Measurements from ENCODE around the gene NF1.

NF1 gene

GRCh38 chr17:31299624-31300023 is 204.8 kb downstream of the NF1 start:
- no peak for DNase-seq

- DNase-seq = no peak
These were observed 212.9 kb downstream of the NF1 start for GRCh38 chr17:31307640-31308039.

GRCh38 chr17:31308372-31309334 is 213.9 kb downstream of the NF1 start:
- DNase-seq = no peak

- DNase-seq = no peak
These were observed 214.8 kb downstream of the NF1 start for GRCh38 chr17:31309556-31309955.

GRCh38 chr17:31310260-31310659 is 215.5 kb downstream of the NF1 start:
- DNase-seq = no peak

- DNase-seq = no peak
These were observed 216.1 kb downstream of the NF1 start for GRCh38 chr17:31310886-31311285.

- no peak for DNase-seq
These were observed 216.7 kb downstream of the NF1 start for GRCh38 chr17:31311526-31311925.

GRCh38 chr17:31312223-31312622 is 217.4 kb downstream of the NF1 start:
- peak; percentile 34 for DNase-seq

- DNase-seq = no peak
These were observed 219.4 kb downstream of the NF1 start, which contains the start of gene EVI2B for GRCh38 chr17:31313982-31314781. TSS of gene EVI2B (minus strand) at chr17:31314054. CDS start at chr17:31305609, 8,445 bp downstream.

- DNase-seq = no peak
These were observed 220.0 kb downstream of the NF1 start for GRCh38 chr17:31314782-31315100.

- peak; percentile 50 for DNase-seq
These were observed 223.6 kb downstream of the NF1 start for GRCh38 chr17:31318298-31318801.

GRCh38 chr17:31318851-31319661 is 224.3 kb downstream of the NF1 start:
- no peak for DNase-seq

GRCh38 chr17:31320241-31320640 is 225.5 kb downstream of the NF1 start:
- DNase-seq = no peak

GRCh38 chr17:31320791-31321190 is 226.0 kb downstream of the NF1 start:
- DNase-seq = no peak

- peak; percentile 48 for DNase-seq
These were observed 226.7 kb downstream of the NF1 start, which contains the start of gene EVI2A for GRCh38 chr17:31321481-31321880. TSS of gene EVI2A (minus strand) at chr17:31321622. CDS start at chr17:31319013, 2,609 bp downstream.

- DNase-seq = no peak
These were observed 227.2 kb downstream of the NF1 start for GRCh38 chr17:31321966-31322365.

- no peak for DNase-seq
These were observed 228.8 kb downstream of the NF1 start for GRCh38 chr17:31323551-31323950.

- no peak for DNase-seq
These were observed 232.9 kb downstream of the NF1 start for GRCh38 chr17:31327534-31328159.

GRCh38 chr17:31328160-31328535 is 233.4 kb downstream of the NF1 start:
- DNase-seq = no peak

GRCh38 chr17:31329221-31329620 is 234.4 kb downstream of the NF1 start:
- DNase-seq = no peak

GRCh38 chr17:31339906-31340661 is 245.3 kb downstream of the NF1 start:
- no peak for DNase-seq
